ENCODE data around the gene GFRAL.

DNA sequence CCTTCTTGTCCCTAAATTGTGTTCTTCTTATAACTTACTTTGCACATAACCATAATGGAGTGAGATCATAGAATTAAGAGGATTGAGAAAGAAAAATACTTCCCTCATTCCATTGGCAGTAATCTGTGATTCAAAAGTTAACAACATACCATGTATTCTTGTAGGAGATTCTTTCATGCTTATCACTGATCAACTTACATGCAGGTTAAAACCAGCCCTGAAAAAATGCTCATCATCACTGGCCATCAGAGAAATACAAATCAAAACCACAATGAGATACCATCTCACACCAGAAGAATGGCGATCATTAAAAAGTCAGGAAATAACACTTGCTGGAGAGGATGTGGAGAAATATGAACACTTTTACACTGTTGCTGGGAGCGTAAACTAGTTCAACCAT lies 36.5 kb upstream of the GFRAL start:
- TF ChIP-seq POLR2AphosphoS5 (IDR thresholded peaks at IDR 0.05; ENCODE audit: low read depth, low read length) (no peak), POLR2A (IDR thresholded peaks at IDR 0.05; ENCODE audit: low read depth, low read length) (no peak), TAF1 (IDR thresholded peaks at IDR 0.05; ENCODE audit: low read depth, low read length) (no peak), POU2F2 (IDR thresholded peaks at IDR 0.05; ENCODE audit: low read depth, low read length) (no peak), SPI1 (IDR thresholded peaks at IDR 0.05; ENCODE audit: low read depth, low read length) (no peak), PAX5 (IDR thresholded peaks at IDR 0.05; ENCODE audit: insufficient read depth, low read length, severe bottlenecking) (no peak)

Measured in GM12891 (cell line).